H1 (cell line): ENCODE data around the gene AP2A1. TPM values are rescaled to one million over a fixed set of nuclear protein-coding genes. Genes with fewer than 3 reads are reported as not detected.

Experiments used
- CTCF ChIA-PET: fragments of 300-600 bp; sonication (Branson Sonifier 250); formaldehyde crosslinking; loops from one replicate; lab custom pipeline; 2021; ENCODE audit not compliant: partially characterized antibody; lab: Charles Lee
- POLR2A ChIA-PET: fragments of 300-600 bp; sonication (Branson Sonifier 250); formaldehyde crosslinking; loops from one replicate; lab custom pipeline; 2021; ENCODE audit warnings: inconsistent platforms; ENCODE audit not compliant: partially characterized antibody; lab: Charles Lee
- DNase-seq, 2 experiments: peaks; one replicate each; pipeline versions ENCODE4 v3.0.0 to v3.0.0-alpha.2; 2010 to 2022; ENCODE audit warnings: low spot score in 2 of 2, low read depth in 1 of 2, mixed read lengths in 1 of 2
- FAIRE-seq: peaks from 2 replicates; lab custom pipeline; 2011; peaks lifted over from hg19 to GRCh38; lab: Jason Lieb, UNC
- H2AFZ ChIP-seq: 2 replicates; pipeline ENCODE4 v1.8.1; 2012; ENCODE audit warnings: low read length, inconsistent platforms
- H2AK5ac ChIP-seq: 2 replicates; pipeline ENCODE4 v1.6.1; 2013; ENCODE audit warnings: low read depth, low read length
- H2BK120ac ChIP-seq: replicated peaks from 2 replicates; pipeline ENCODE3; 2013; ENCODE audit warnings: low read depth, low read length, inconsistent platforms
- H2BK12ac ChIP-seq: 2 replicates; pipeline ENCODE4 v1.6.1; 2013; ENCODE audit warnings: low read depth, low read length
- H2BK15ac ChIP-seq: 2 replicates; pipeline ENCODE4 v1.6.1; 2013; ENCODE audit warnings: low read length
- H2BK20ac ChIP-seq: 2 replicates; pipeline ENCODE4 v1.6.1; 2013; ENCODE audit warnings: low read length
- H2BK5ac ChIP-seq: 2 replicates; pipeline ENCODE4 v1.6.1; 2013; ENCODE audit warnings: low read depth, low read length
- H3K14ac ChIP-seq: 2 replicates; pipeline ENCODE4 v1.6.1; 2013; ENCODE audit warnings: inconsistent platforms; ENCODE audit not compliant: insufficient read length
- H3K18ac ChIP-seq: 2 replicates; pipeline ENCODE4 v1.6.1; 2013; ENCODE audit warnings: low read length; ENCODE audit errors: extremely low read depth
- H3K23ac ChIP-seq: 2 replicates; pipeline ENCODE4 v1.6.1; 2013; ENCODE audit warnings: inconsistent platforms; ENCODE audit not compliant: insufficient read length
- H3K23me2 ChIP-seq: 2 replicates; pipeline ENCODE4 v1.6.1; 2013; ENCODE audit warnings: low read depth, low read length
- H3K27ac ChIP-seq: 2 replicates; pipeline ENCODE4 v1.6.1; 2011; ENCODE audit warnings: low read depth, low read length, inconsistent platforms
- H3K27me3 ChIP-seq, 4 experiments: replicated peaks in 1 of 4; 1 replicate in 1 of 4; 2 replicates in 3 of 4; pipeline versions ENCODE4 v1.6.1 to v1.8.1; 2011 to 2013; ENCODE audit warnings: low read length in 3 of 4, mild to moderate bottlenecking in 3 of 4, inconsistent platforms in 2 of 4, mixed read lengths in 2 of 4, moderate library complexity in 1 of 4; ENCODE audit not compliant: control insufficient read depth in 3 of 4, insufficient read depth in 3 of 4; ENCODE audit errors: extremely low read depth in 1 of 4
- H3K36me3 ChIP-seq, 4 experiments: 2 replicates each; pipeline versions ENCODE4 v1.6.1 to v1.8.1; 2011 to 2013; ENCODE audit warnings: mild to moderate bottlenecking in 4 of 4, low read length in 3 of 4, moderate library complexity in 2 of 4, control low read depth in 1 of 4, inconsistent platforms in 1 of 4; ENCODE audit not compliant: insufficient read depth in 4 of 4, control insufficient read depth in 2 of 4
- H3K4ac ChIP-seq: replicated peaks from 2 replicates; pipeline ENCODE3; 2013; ENCODE audit warnings: low read length, low read depth, mixed read lengths, inconsistent platforms; ENCODE audit not compliant: insufficient read length
- H3K4me1 ChIP-seq, 4 experiments: replicated peaks in 1 of 4; 1 replicate in 1 of 4; 2 replicates in 3 of 4; pipeline versions ENCODE4 v1.6.1 to v1.8.1; 2011 to 2013; ENCODE audit warnings: low read length in 3 of 4, inconsistent platforms in 2 of 4, mixed read lengths in 1 of 4; ENCODE audit not compliant: insufficient read depth in 4 of 4, control insufficient read depth in 3 of 4
- H3K4me2 ChIP-seq, 2 experiments: 2 replicates each; pipeline versions ENCODE4 v1.6.1 to v1.8.1; 2011 to 2013; ENCODE audit warnings: low read depth in 2 of 2, low read length in 2 of 2, control low read depth in 1 of 2, inconsistent platforms in 1 of 2, mild to moderate bottlenecking in 1 of 2; ENCODE audit not compliant: insufficient read depth in 1 of 2
- H3K4me3 ChIP-seq, 4 experiments: fragments of 200-600, 300-600 bp in 1 of 4; sonication (generic), shearing (Covaris generic), sonication (Bioruptor Twin) in 1 of 4; 2 replicates each; pipeline versions ENCODE4 v1.5.1 to v1.8.1; 2011 to 2016; ENCODE audit warnings: low read length in 4 of 4, low read depth in 3 of 4, control low read depth in 2 of 4, inconsistent platforms in 2 of 4, mild to moderate bottlenecking in 2 of 4, mixed read lengths in 1 of 4, moderate library complexity in 1 of 4; ENCODE audit not compliant: insufficient read depth in 2 of 4; ENCODE audit errors: extremely low read depth in 1 of 4
- H3K56ac ChIP-seq: replicated peaks from 2 replicates; pipeline ENCODE3; 2013; ENCODE audit warnings: low read depth, mild to moderate bottlenecking, mixed read lengths, low read length, inconsistent platforms; ENCODE audit not compliant: insufficient read length
- H3K79me1 ChIP-seq: 2 replicates; pipeline ENCODE4 v1.6.1; 2013; ENCODE audit warnings: low read depth, low read length, control low read depth
- H3K79me2 ChIP-seq, 2 experiments: 2 replicates each; pipeline versions ENCODE4 v1.6.1 to v1.8.1; 2012 to 2013; ENCODE audit warnings: low read length in 2 of 2, mild to moderate bottlenecking in 2 of 2, inconsistent platforms in 1 of 2; ENCODE audit not compliant: insufficient read depth in 2 of 2, control insufficient read depth in 1 of 2
- H3K9ac ChIP-seq, 4 experiments: replicated peaks in 1 of 4; 1 replicate in 1 of 4; 2 replicates in 3 of 4; pipeline versions ENCODE4 v1.6.1 to v1.8.1; 2011 to 2013; ENCODE audit warnings: low read depth in 3 of 4, low read length in 3 of 4, control low read depth in 2 of 4, mild to moderate bottlenecking in 2 of 4, moderate library complexity in 2 of 4, inconsistent platforms in 1 of 4; ENCODE audit errors: extremely low read depth in 1 of 4
- H3K9me3 ChIP-seq, 2 experiments: 2 replicates each; pipeline versions ENCODE4 v1.6.1 to v1.8.1; 2012 to 2013; ENCODE audit warnings: mild to moderate bottlenecking in 2 of 2, moderate library complexity in 2 of 2, control low read depth in 1 of 2, inconsistent platforms in 1 of 2, low read depth in 1 of 2, low read length in 1 of 2, mixed read lengths in 1 of 2; ENCODE audit not compliant: insufficient read depth in 2 of 2
- H4K20me1 ChIP-seq, 2 experiments: replicated peaks in 1 of 2; 2 replicates each; pipeline versions ENCODE3 to v1.8.1; 2011 to 2013; ENCODE audit warnings: inconsistent platforms in 2 of 2, low read length in 2 of 2, mild to moderate bottlenecking in 1 of 2; ENCODE audit not compliant: insufficient read depth in 2 of 2, control insufficient read depth in 1 of 2
- H4K5ac ChIP-seq: 2 replicates; pipeline ENCODE4 v1.6.1; 2013; ENCODE audit warnings: low read length, low read depth, mixed read lengths, inconsistent platforms; ENCODE audit not compliant: insufficient read length
- H4K8ac ChIP-seq: 2 replicates; pipeline ENCODE4 v1.8.0; 2013; ENCODE audit warnings: mild to moderate bottlenecking, moderate library complexity, low read length, inconsistent platforms; ENCODE audit not compliant: insufficient read depth; ENCODE audit errors: extremely low read depth
- H4K91ac ChIP-seq: replicated peaks from 2 replicates; pipeline ENCODE3; 2013; ENCODE audit warnings: low read length, mixed read lengths, inconsistent platforms; ENCODE audit not compliant: insufficient read length
- EP300 ChIP-seq, 2 experiments: IDR thresholded peaks; 1 replicate in 1 of 2; 2 replicates in 1 of 2; pipeline ENCODE4 v1.6.1; 2011 to 2012; ENCODE audit warnings: low read depth in 2 of 2, low read length in 2 of 2, mild to moderate bottlenecking in 2 of 2, borderline replicate concordance in 1 of 2, inconsistent platforms in 1 of 2, moderate library complexity in 1 of 2
- EZH2 ChIP-seq: fragments of 200-600 bp; sonication (generic); IDR thresholded peaks from 2 replicates; pipeline ENCODE4 v1.7.1; 2012; ENCODE audit warnings: low read depth, mild to moderate bottlenecking, moderate library complexity, low read length, inconsistent platforms; ENCODE audit not compliant: severe bottlenecking
- POLR2AphosphoS5 ChIP-seq: IDR thresholded peaks from 2 replicates; pipeline ENCODE4 v1.6.1; 2011; ENCODE audit warnings: low read depth, low read length
- USF2 ChIP-seq: IDR thresholded peaks from 2 replicates; pipeline ENCODE4 v1.6.1; 2011; ENCODE audit warnings: low read length, improper control_type of control experiment
- WGBS, 2 experiments: shearing (Covaris generic) in 1 of 2; methylation state at CpG; one replicate each; pipeline versions ENCODE4 v1.1.6 to v1.1.7; 2013 to 2015; ENCODE audit warnings: low lambda C conversion rate in 2 of 2, mixed read lengths in 2 of 2, inconsistent platforms in 1 of 2, low coverage in 1 of 2, missing lambda C conversion rate in 1 of 2; ENCODE audit not compliant: insufficient replicate concordance in 2 of 2, insufficient coverage in 1 of 2, insufficient read length in 1 of 2; ENCODE audit errors: extremely low coverage in 1 of 2, missing lambda C conversion rate in 1 of 2; 5-methylcytosine and 5-hydroxymethylcytosine counted together
- polyA plus RNA-seq, 7 experiments: library from polyadenylated mRNA; depleted of rRNA in 3 of 7; stranded (reverse) in 5 of 7; unstranded in 2 of 7; fragments of >200 nt in 5 of 7; fragments of 200-250 nt in 2 of 7; gene quantifications; 1 replicate in 5 of 7; 2 replicates in 1 of 7; 4 replicates in 1 of 7; pipeline versions ENCODE4 v1.2.1 to v1.2.3, GENCODE V29; 2011 to 2013; ENCODE audit warnings: missing spikeins in 2 of 7, mixed read lengths in 2 of 7
- total RNA-seq: library from RNA; stranded (reverse); fragmentation: NEBNext Ultra II Directional; extraction: Animal tissue kit (Norgen Biotek cat#: 25700); gene quantifications from 2 replicates; pipeline ENCODE4 v1.2.1, GENCODE V29; 2021

AP2A1 gene
- total and polyA plus RNA-seq, 2 of the 8 experiments (the other 6 are each of a cell fraction or from before 2014, with no cell fraction given): 105 to 106 TPM

GRCh38 chr19:49854378-49855263 lies 87.8 kb downstream of the AP2A1 start:
- no peaks in the 10 kb centered on the region for H3K9me3 ChIP-seq
- no peak for TF ChIP-seq EZH2
- TF ChIP-seq EP300 (IDR thresholded peaks at IDR 0.05; ENCODE audit: borderline replicate concordance in 1 of 2, low read depth in 2 of 2, low read length in 2 of 2): no peak
- TF ChIP-seq USF2: no peak
- peak; percentile 48; the same call in 1 of the 2 replicates for TF ChIP-seq POLR2AphosphoS5
- no peak overlapping the region for H2BK20ac ChIP-seq
- H3K36me3 ChIP-seq: peaks cover 15 to 54% (median 32%) of the 10 kb centered on the region in 4 experiments
- no peak overlapping the region for H2BK15ac ChIP-seq
- WGBS, 2 experiments: 94% methylated on average over 34 of the region's 39 CpGs; no CpG with 5 or more reads in 1 of the 2 experiments
- peaks cover 17 to 28% of the 10 kb centered on the region in 2 experiments for H3K79me2 ChIP-seq
- H3K79me1 ChIP-seq: peaks cover 20% of the 10 kb centered on the region
- H4K91ac ChIP-seq: no peak overlapping the region
- no peak overlapping the region for H3K4me3 ChIP-seq
- no peak overlapping the region; a peak in 2 of 7 replicates for H3K9ac ChIP-seq
- no peak overlapping the region for H2BK120ac ChIP-seq
- H2BK12ac ChIP-seq: no peak overlapping the region
- no peak overlapping the region for H3K18ac ChIP-seq
- H2AFZ ChIP-seq: no peak overlapping the region
- H3K23ac ChIP-seq: no peak overlapping the region
- H3K23me2 ChIP-seq: peaks cover 10% of the 10 kb centered on the region; the same call in 1 of the 2 replicates
- H3K4me2 ChIP-seq: no peak overlapping the region
- H4K8ac ChIP-seq: peak overlapping the region; percentile 58; the same call in 1 of the 2 replicates
- H3K27ac ChIP-seq: no peak overlapping the region
- FAIRE-seq (no peak), DNase-seq (no peak)
- H3K4ac ChIP-seq: no peak overlapping the region
- H3K14ac ChIP-seq: no peak overlapping the region
- H2AK5ac ChIP-seq: no peak overlapping the region
- no peaks in the 10 kb centered on the region; a peak in 1 of 7 replicates for H3K27me3 ChIP-seq
- ChIA-PET POLR2A (interaction anchor here (0.7 to 12.4 kb wide), 9 partner anchors 11 to 78 kb away, joined by 3 to 247 read pairs (median 4); partner anchors contain the start of genes AKT1S1, FUZ, PNKP and TBC1D17), CTCF (interaction anchor here (0.9 to 3.0 kb wide), 2 partner anchors 9 to 41 kb away, joined by 3 to 13 read pairs; partner anchors contain the start of gene FUZ)
- no peak overlapping the region for H4K5ac ChIP-seq
- no peak overlapping the region for H3K56ac ChIP-seq
- no peak overlapping the region; the same call in 1 of the 2 replicates for H2BK5ac ChIP-seq
- H3K4me1 ChIP-seq: peaks cover 3 to 9% (median 6%) of the 10 kb centered on the region in 4 experiments
- peaks cover 46 to 54% of the 10 kb centered on the region in 2 experiments for H4K20me1 ChIP-seq
